KOPT-K1 (cell line): ENCODE data around the gene SHISAL2A.

ENCODE experiments used
- H3K27ac ChIP-seq: fragments of 200-600 bp; sonication (generic); 2 replicates; pipeline ENCODE4 v1.5.1; 2016; ENCODE audit warnings: antibody characterized with exemption, mild to moderate bottlenecking, low read depth, low read length; ENCODE audit not compliant: poor library complexity, severe bottlenecking
- H3K36me3 ChIP-seq: fragments of 200-600 bp; sonication (generic); 2 replicates; pipeline ENCODE4 v1.5.1; 2017; ENCODE audit warnings: antibody characterized with exemption, mild to moderate bottlenecking, low read length, moderate library complexity; ENCODE audit not compliant: insufficient read depth
- H3K9me3 ChIP-seq: fragments of 200-600 bp; sonication (generic); 2 replicates; pipeline ENCODE4 v1.5.1; 2017; ENCODE audit warnings: antibody characterized with exemption, low read length, mild to moderate bottlenecking; ENCODE audit not compliant: insufficient read depth, poor library complexity, severe bottlenecking

SHISAL2A gene

DNA sequence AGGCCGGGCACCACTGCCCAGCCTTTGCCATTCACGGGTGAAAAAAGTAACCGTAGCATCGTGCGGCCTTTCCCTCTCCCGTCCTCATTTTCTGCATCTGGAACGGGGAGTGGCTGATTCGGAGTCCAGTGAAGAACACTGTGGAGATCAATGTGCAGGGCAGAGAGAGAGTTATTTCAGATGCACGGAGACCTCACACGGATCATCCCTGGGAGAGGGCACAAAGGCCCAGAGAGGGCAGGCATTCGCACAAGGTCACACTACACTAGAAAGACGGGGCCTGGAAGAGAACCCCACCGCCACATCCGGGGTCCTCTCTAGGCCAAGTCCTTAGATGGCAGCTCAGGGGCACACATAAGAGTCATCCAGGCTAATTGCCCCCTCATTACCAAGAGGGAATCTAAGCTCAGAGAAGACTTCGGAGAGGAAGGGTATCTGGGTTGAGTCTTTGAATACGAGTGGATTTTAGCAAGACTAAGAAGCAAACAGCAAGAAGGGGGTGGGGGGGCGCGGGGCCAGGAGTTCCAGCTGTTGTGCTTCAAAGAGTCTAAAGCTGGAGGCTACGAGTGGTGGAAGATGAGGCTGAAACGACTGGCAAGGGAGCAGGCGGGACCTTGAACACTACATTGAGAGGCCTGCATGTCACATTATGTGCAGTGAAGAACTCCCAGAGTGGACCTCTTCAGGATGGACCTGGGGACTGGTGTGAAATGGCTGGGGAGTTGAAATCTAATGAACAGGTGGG lies 29.9 kb upstream of the SHISAL2A start:
- no peaks in the 10 kb centered on the region for H3K9me3 ChIP-seq
- H3K36me3 ChIP-seq = peaks cover 27% of the 10 kb centered on the region
- peak overlapping the region; percentile 61 for H3K27ac ChIP-seq

- Histone ChIP-seq H3K36me3 (peaks cover 33% of the 10 kb centered on the region), H3K27ac (no peak overlapping the region)
Measured at GRCh38 chr1:52603630-52604029, 29.3 kb upstream of the SHISAL2A start.

GRCh38 chr1:52604063-52604770 lies 28.8 kb upstream of the SHISAL2A start:
- Histone ChIP-seq H3K27ac (no peak overlapping the region), H3K36me3 (peaks cover 39% of the 10 kb centered on the region), H3K9me3 (no peaks in the 10 kb centered on the region)

More at GRCh38 chr1:52603630-52604029, 29.3 kb upstream of the SHISAL2A start:
- no peaks in the 10 kb centered on the region for H3K9me3 ChIP-seq

- Histone ChIP-seq H3K9me3 (no peaks in the 10 kb centered on the region), H3K36me3 (peaks cover 3% of the 10 kb centered on the region), H3K27ac (no peak overlapping the region)
Measured at GRCh38 chr1:52613636-52614373, 19.2 kb upstream of the SHISAL2A start.

GRCh38 chr1:52614671-52615070 lies 18.3 kb upstream of the SHISAL2A start:
- Histone ChIP-seq H3K27ac (no peak overlapping the region), H3K36me3 (no peaks in the 10 kb centered on the region), H3K9me3 (no peaks in the 10 kb centered on the region)

DNA sequence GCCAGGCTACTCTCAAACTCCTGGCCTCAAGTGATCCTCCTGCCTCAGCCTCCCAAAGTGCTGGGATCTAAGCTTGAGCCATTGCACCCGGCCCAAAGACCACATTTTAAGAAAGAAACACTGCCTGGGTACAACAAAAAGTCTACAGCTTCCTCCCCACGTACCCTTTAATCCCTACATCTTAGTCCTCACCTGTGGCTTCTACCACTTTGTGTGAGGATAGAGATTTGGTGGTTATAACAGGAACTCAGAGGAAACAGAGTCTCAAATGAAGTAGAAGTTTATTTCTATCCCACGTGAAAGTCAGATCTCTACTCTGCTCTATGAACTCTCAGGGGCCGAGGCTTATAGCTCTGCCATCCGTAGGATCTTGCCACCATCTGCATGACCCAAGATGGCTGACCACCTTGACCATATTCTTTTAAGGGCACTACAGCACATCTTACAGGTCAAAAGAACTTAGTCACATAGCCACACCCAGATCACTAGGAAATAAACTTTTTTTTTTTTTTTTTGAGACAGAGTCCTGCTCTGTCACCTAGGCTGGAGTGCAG lies 17.4 kb upstream of the SHISAL2A start:
- no peak overlapping the region for H3K27ac ChIP-seq
- H3K9me3 ChIP-seq = no peaks in the 10 kb centered on the region
- H3K36me3 ChIP-seq = no peaks in the 10 kb centered on the region

- Histone ChIP-seq H3K27ac (no peak overlapping the region), H3K9me3 (peaks cover 17% of the 10 kb centered on the region), H3K36me3 (no peaks in the 10 kb centered on the region)
Measured at GRCh38 chr1:52621950-52622349, 11.0 kb upstream of the SHISAL2A start.

DNA sequence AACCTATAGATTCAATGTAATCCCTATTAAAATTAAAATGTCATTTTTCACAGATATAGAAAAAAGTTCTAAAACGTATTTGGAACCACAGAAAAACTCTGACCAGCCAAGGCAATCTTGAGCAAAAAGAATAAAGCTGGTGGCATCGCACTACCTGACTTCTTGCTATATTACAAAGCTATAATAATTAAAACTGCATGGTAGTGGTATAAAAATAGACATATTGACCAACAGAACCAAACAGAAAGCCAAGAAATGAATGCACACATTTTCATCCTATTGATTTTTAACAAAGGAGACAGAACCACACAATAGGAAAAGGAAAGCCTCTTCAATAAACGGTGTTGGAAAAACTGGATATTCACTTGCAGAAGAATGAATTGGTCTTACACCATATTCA lies 9.2 kb upstream of the SHISAL2A start:
- Histone ChIP-seq H3K27ac (no peak overlapping the region), H3K36me3 (no peaks in the 10 kb centered on the region), H3K9me3 (peaks cover 17% of the 10 kb centered on the region)

GRCh38 chr1:52627028-52627427 lies 5.9 kb upstream of the SHISAL2A start:
- H3K9me3 ChIP-seq = peaks cover 12% of the 10 kb centered on the region
- H3K27ac ChIP-seq = no peak overlapping the region
- no peaks in the 10 kb centered on the region for H3K36me3 ChIP-seq

GRCh38 chr1:52628614-52629324 lies 4.2 kb upstream of the SHISAL2A start:
- H3K9me3 ChIP-seq = peaks cover 4% of the 10 kb centered on the region
- H3K27ac ChIP-seq = no peak overlapping the region
- no peaks in the 10 kb centered on the region for H3K36me3 ChIP-seq

GRCh38 chr1:52629325-52629643 lies 3.7 kb upstream of the SHISAL2A start:
- no peak overlapping the region for H3K27ac ChIP-seq

GRCh38 chr1:52629667-52630066 lies 3.3 kb upstream of the SHISAL2A start:
- Histone ChIP-seq H3K27ac (no peak overlapping the region), H3K36me3 (no peaks in the 10 kb centered on the region), H3K9me3 (no peaks in the 10 kb centered on the region)

More at GRCh38 chr1:52629325-52629643, 3.7 kb upstream of the SHISAL2A start:
- H3K36me3 ChIP-seq = no peaks in the 10 kb centered on the region
- no peaks in the 10 kb centered on the region for H3K9me3 ChIP-seq

DNA sequence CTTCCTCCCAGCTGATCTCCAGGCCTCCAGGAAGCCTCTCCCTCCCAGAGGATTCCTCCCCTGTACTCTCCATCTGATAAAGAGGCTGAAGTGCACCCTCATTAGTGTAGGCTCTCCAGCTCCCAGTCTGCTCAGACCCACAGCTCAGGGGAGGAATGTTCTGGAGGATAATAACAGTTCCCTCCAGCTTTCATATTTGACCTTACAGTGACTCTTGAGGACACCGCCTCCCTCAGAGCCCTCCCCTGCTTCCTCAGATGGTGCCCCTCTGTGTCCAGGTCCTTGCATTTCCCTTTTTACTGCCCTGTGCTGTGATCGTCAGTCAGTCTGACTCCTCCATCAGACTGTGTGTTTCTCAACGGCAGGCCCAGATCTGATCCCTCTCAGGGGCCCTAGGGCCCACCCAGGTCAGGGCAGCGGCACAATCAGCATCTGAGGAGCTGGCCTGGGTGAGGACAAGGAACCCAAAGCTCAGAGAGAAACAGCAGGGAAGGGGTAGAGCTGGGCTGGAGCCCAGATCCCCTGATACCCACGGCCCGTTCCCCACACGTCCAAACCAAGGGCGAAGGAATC lies 1.1 kb upstream of the SHISAL2A start:
- H3K27ac ChIP-seq = no peak overlapping the region
- no peaks in the 10 kb centered on the region for H3K36me3 ChIP-seq
- H3K9me3 ChIP-seq = peaks cover 6% of the 10 kb centered on the region

- H3K36me3 ChIP-seq = no peaks in the 10 kb centered on the region
- no peak overlapping the region for H3K27ac ChIP-seq
Measured at GRCh38 chr1:52633291-52633754, 355 bp downstream of the SHISAL2A start.

More at GRCh38 chr1:52633291-52633754, 355 bp downstream of the SHISAL2A start:
- H3K9me3 ChIP-seq = peaks cover 6% of the 10 kb centered on the region
